ENCODE measurements around the gene IRAK2.
A peak's percentile ranks its signal among the peaks of the same experiment; 100 is the strongest.
"Not testable (repeated sequence)": the region's sequence is repeated elsewhere in the genome, so short reads cannot be mapped to it uniquely, and the experiment has no call there.

IRAK2 gene, protein sequence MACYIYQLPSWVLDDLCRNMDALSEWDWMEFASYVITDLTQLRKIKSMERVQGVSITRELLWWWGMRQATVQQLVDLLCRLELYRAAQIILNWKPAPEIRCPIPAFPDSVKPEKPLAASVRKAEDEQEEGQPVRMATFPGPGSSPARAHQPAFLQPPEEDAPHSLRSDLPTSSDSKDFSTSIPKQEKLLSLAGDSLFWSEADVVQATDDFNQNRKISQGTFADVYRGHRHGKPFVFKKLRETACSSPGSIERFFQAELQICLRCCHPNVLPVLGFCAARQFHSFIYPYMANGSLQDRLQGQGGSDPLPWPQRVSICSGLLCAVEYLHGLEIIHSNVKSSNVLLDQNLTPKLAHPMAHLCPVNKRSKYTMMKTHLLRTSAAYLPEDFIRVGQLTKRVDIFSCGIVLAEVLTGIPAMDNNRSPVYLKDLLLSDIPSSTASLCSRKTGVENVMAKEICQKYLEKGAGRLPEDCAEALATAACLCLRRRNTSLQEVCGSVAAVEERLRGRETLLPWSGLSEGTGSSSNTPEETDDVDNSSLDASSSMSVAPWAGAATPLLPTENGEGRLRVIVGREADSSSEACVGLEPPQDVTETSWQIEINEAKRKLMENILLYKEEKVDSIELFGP

GRCh38 chr3:10164546-10165393 is at the start of gene IRAK2:
TSS of gene IRAK2 (plus strand) at chr3:10164919. CDS start at chr3:10164955, 36 bp downstream.
- peak; percentile 32 to 39 for DNase-seq (ENCODE audit: low read depth in 2 of 2)

DNA sequence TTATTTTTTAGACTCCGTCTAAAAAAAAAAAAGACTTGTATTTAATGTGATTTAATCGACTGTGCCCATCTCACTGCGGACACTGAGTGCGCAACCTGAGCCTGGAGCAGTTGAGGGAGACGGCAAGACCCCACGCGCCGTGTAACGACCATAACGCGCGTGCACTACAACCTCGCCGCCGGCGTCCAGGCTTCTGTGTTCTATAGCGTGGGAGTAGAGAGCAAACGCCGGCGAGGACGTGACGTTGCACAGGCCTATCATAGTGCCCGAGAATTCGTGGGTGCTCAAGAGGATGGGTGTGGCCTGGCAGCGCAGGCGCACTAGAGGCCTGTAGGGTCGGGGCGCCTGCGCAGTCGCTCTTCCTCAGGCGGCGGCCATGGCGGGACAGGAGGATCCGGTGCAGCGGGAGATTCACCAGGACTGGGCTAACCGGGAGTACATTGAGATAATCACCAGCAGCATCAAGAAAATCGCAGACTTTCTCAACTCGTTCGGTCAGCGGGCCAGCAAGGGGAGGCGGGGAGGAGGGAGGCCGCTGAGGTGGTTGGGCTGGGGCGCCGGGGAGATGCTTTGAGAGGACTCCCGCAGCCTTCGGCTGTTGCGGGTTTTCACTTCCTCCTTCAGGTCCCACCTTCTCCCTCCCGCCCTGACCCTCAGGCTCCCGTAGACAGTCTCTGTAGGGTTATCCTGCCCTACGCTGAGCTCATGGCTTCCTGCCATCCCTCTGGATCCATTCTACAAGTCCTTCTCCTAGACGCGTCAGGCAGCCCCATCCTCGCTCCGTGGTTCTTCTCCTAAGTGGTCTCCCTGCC is 49.2 kb upstream of the IRAK2 start, which contains the start of gene BRK1:
Gene BRK1, plus strand, starts transcription at position 350 of the 812 bp plus-strand sequence. Its CDS starts 27 bp downstream, at position 377.
- peak; percentile 84 to 88 for DNase-seq (ENCODE audit: low read depth in 2 of 2)

DNA sequence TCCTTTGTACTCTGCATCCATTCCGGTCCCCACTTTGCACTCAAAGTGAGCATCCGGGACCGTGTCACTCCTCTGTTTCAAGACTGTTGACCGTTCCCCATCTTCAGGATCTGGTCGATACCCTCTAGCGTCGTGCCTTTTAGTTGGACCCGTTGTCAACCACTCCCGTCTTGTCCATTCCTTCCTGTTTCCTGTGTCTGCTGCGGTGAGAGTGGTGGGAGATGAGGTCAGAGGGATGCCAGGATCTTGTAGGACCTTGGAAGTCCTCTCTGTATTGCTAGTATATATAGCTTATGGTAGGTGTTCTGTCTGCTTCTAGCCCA is 48.6 kb upstream of the IRAK2 start:
- DNase-seq (ENCODE audit: low read depth in 2 of 2), result no peak

- DNase-seq (ENCODE audit: low read depth in 2 of 2), result no peak
Measured at GRCh38 chr3:10116928-10117327, 47.8 kb upstream of the IRAK2 start.

DNA sequence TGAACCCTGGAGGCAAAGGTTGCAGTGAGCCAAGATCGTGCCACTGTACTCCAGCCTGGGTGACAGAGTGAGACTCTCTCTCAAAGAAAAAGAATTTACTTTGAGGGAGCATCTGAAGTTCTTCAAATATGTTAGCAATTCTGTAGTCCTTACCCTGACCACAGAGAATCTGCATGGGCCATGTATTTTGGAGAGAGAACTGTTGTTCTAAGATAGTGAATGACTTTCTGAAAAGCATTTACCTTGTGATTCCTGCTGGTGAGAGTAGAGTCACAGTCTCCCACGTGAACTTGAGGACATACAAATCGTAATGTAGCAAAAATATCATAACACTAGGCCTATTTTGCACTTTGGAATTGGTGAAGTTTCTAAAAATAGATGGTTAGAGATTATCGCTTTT is 45.3 kb upstream of the IRAK2 start:
- no peak for DNase-seq (ENCODE audit: low read depth in 2 of 2)

DNA sequence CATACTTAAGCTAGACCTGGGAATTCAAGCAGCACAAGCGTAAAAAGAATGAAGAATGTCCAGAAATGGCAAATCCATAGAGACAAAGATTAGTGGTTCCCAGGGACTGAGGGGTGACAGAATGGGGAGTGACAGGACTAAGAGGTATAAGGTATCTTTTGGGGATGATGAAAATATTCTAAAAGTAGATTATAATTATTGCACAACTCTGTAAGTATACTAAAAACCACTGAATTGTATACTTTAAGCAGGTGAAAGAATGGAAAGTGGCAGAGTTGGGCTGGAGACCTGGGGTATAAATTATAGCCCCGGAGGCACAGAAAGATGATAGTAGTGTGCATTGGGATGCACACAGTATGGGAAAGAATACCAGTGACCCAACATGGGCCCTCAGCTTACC is 43.7 kb upstream of the IRAK2 start:
- DNase-seq (ENCODE audit: low read depth in 2 of 2), result no peak

DNA sequence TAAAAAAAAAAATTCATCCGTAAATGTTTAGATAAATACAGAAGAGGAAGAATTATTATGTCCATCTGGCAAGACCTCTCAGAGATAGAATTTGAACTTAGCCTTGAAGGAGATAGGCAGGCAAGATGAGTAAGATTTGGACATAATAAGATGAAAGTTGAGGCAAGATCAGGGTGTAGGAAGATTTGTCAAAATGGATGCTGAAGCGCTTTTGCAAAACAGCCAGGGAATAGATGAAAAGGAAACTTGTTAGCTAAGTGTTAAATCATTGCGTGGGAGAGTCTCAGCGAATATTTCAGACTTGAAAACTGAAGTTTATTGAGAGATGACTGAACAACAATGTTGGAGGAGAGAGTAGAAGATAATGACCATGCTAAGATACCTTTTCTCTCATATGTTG is 42.0 kb upstream of the IRAK2 start:
- DNase-seq (ENCODE audit: low read depth in 2 of 2), result no peak

- not testable (repeated sequence) for DNase-seq (ENCODE audit: low read depth in 2 of 2)
Measured at GRCh38 chr3:10135872-10136271, 28.8 kb upstream of the IRAK2 start.

DNA sequence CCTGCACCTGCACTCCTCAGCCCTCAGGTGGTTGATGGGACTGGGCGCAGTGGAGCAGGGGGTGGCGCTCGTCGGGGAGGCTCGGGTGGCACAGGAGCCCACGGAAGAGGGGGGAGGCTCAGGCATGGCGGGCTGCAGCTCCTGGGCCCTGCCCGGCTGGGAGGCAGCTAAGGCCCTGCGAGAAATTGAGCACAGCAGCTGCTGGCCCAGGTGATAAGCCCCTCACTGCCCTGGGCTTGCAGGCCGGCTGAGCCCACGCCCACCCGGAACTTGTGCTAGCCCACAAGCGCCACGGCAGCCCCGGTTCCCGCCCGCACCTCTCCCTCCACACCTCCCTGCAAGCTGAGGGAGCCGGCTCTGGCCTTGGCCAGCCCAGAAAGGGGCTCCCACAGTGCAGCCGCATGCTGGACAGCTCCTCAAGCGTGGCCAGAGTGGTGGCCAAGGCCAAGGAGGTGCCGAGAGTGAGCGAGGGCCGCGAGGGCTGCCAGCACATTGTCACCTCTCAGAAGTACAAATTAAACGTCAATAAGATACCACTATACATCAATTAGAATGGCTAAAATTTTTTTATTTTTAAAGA is 28.2 kb upstream of the IRAK2 start:
- no peak for DNase-seq (ENCODE audit: low read depth in 2 of 2)

DNA sequence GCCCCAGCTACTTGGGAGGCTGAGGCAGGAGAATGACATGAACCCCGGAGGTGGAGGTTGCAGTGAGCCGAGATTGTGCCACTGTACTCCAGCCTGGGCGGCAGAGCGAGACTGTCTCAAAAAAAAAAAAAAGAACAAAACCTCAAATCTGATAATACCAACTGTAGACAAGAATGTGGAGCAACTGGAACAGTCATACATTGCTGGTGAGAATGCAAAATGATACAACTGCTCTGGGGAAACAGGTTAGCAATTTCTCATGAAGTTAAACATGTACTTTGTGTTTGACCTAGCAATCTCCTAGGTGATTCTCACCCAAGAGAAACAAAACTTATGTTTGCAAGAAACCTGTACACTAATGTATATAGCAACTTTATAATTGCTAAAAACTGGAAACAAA is 27.5 kb upstream of the IRAK2 start:
- DNase-seq (ENCODE audit: low read depth in 2 of 2), result no peak

- no peak for DNase-seq (ENCODE audit: low read depth in 2 of 2)
Measured at GRCh38 chr3:10140996-10141546, 23.6 kb upstream of the IRAK2 start.

GRCh38 chr3:10142707-10143560 is 21.8 kb upstream of the IRAK2 start:
- no peak for DNase-seq (ENCODE audit: low read depth in 2 of 2)

DNA sequence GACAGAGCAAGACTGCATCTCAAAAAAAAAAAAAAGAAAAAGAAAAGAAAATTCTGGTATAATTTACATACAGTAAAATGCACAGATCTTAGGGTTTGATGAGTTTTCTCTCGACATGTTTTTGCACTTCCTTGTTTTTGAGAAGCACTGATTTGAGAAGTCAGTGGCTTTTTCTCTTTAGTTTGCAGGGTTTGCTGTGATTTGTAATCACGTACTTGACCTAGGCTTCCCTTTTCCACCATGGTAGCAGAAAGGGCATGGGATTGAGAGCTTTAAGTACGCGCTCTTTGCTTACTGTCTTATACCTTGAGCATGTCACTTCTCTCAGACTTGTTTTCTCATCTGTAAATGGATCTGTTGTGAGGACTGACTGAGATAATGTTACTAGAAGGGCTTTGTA is 19.0 kb upstream of the IRAK2 start:
- no peak for DNase-seq (ENCODE audit: low read depth in 2 of 2)

GRCh38 chr3:10149226-10149625 is 15.5 kb upstream of the IRAK2 start:
- DNase-seq (ENCODE audit: low read depth in 2 of 2), result no peak

DNA sequence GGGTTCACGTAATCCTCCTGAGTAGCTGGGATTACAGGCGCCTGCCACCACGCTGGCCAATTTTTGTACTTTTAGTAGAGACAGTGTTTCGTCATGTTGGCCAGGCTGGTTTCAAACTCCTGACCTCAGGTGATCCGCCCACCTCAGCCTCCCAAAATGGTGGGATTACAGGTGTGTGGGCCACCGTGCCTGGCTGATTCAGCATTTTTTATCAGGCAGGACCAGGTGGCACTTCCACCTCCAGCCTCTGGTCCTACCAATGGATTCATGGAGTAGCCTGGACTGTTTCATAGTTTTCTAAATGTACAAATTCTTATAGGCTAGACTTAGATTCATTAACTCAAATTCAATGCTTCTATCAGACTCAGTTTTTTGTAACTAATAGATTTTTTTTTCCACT is 13.7 kb upstream of the IRAK2 start:
- no peak for DNase-seq (ENCODE audit: low read depth in 2 of 2)

DNA sequence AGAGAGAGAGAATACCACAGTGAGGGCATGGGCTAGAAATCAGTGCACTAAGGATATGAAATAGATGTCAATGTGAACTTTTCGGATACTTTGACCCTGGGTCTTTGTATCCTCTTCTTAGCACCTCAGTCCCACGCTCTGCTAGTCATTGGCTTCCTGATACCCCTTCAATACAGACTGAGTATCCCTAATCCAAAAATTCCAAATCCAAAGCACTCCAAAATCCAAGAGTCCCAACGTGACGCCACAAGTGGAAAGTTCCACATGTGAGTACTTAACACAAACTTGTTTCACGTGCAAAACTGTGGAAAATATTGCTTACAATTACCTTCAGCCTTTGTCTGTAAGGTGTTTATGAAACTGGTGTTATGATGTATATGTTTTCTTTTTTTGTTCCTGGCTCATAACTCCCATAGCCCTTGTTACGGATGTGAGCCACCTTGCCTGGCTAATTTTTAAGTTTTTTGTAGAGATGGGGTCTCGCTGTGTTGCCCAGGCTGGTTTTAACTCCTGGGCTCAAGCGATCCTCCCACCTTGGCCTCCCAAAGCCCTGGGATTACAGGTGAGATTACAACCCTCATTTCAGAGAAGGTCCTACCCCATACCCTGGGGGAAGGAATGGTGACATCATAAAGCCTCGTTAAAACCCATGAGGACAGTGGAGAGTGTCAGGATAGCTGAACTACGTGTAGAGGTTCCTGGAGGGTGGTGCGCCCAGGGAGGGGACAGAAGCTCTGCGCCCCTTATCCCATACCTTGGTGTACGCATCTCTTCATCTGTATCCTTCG is 10.2 kb upstream of the IRAK2 start:
- no peak for DNase-seq (ENCODE audit: low read depth in 2 of 2)

- no peak for DNase-seq (ENCODE audit: low read depth in 2 of 2)
Measured at GRCh38 chr3:10155123-10155472, 9.6 kb upstream of the IRAK2 start.

DNA sequence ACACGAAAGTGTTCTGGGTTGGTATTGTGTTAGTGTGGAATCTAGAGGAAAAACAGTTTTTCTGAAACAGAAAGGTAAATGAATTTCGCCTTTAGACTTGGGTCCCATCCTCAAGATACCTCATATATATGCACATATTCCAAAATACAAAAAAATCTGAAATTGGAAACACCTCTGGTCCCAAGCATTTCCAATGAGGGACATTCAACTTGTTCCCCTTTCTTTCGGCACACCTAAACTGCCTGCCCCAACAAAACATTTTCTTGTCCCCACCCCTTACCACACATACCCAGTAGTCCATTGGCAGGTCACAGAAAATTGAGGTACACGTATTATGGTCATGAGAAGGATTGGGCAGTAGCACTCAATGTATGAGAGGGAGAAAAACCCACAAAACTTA is 9.1 kb upstream of the IRAK2 start:
- DNase-seq (ENCODE audit: low read depth in 2 of 2), result no peak

DNA sequence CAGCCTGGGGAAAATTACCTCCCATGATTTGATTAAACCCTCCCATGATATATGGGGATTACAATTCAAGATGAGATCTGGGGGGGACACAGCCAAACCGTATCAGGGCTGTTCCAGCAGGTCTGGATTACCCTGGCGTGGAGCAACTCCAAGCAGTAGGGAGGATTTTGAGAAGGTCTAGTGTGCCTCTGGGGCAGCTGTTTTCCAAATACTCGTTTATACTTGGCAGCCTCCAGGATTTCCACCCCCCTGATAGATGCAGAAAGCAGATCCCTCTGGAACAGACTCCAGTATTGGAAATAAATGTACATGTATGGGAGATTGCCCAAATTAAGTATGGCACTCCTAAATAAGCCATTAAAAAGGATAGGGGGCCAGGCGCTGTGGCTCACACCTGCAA is 7.7 kb upstream of the IRAK2 start:
- no peak for DNase-seq (ENCODE audit: low read depth in 2 of 2)

Data from stimulated activated CD8-positive, alpha-beta memory T cell treated with anti-CD3 and anti-CD28 coated beads, Interleukin-2, amount 100 ng/mL, for 1 hour (primary cell).